Measurements from ENCODE around the gene RBL2. TPM values are rescaled to one million over a fixed set of nuclear protein-coding genes. Genes with fewer than 3 reads are reported as not detected.

RBL2 gene
- total and polyA plus RNA-seq, 2 of the 13 experiments (the other 11 are each of a cell fraction or from before 2014, with no cell fraction given): 41.2 to 60.9 TPM

GRCh38 chr16:53435066-53435688 lies 906 bp downstream of the RBL2 start:
- intact Hi-C loops (cut with micrococcal nuclease; ENCODE audit: unreplicated experiment) (loop anchor here (1.0 kb wide), 1 partner anchor 67 kb away; no protein-coding TSS in a partner anchor), in situ Hi-C loops (cut with HindIII; ENCODE audit: extremely low pct_ligation_motif_present, low pct_unique_long_range_greater_than_20kb) (loop anchor here (10.0 kb wide), 1 partner anchor 380 kb away; the partner anchor contains the start of genes CHD9 and CHD9NB)
- peak overlapping the region; percentile 92 for H3K9ac ChIP-seq (ENCODE audit: insufficient read depth, low read depth, low read length)
- BruUV-seq (replicated peaks): TSS peak; percentile 99
- peaks cover 9% of the 10 kb centered on the region for H4K20me1 ChIP-seq (ENCODE audit: insufficient read depth, low read length)
- H3K27ac ChIP-seq (ENCODE audit: extremely low read length, insufficient read depth, low read length): peak overlapping the region; percentile 81
- H3K79me2 ChIP-seq (ENCODE audit: insufficient read depth, low read length): peaks cover 43% of the 10 kb centered on the region
- DNase-seq (ENCODE audit: low spot score): peak; percentile 94
- WGBS (ENCODE audit: low lambda C conversion rate): 1% methylated on average over 25 of the region's 28 CpGs
- CTCF ChIA-PET (ENCODE audit: low intra/inter-chr PET ratio, low total read pairs): no interaction called here
- no peaks in the 10 kb centered on the region for H3K9me3 ChIP-seq (ENCODE audit: low read length)
- peak overlapping the region; percentile 93 to 98 (median 94) for H3K4me3 ChIP-seq (replicated peaks in 1 of 3; ENCODE audit: insufficient read depth in 1 of 3, low read depth in 2 of 3, low read length in 3 of 3)
- no peaks in the 10 kb centered on the region; a peak in 1 of 5 replicates for H3K27me3 ChIP-seq (ENCODE audit: control insufficient read depth in 1 of 2, insufficient read depth in 2 of 2, low read length in 2 of 2)
- H3K36me3 ChIP-seq (replicated peaks in 1 of 2; ENCODE audit: control insufficient read depth in 1 of 2, insufficient read depth in 2 of 2, low read length in 2 of 2): peaks cover 2 to 4% of the 10 kb centered on the region in 2 experiments; a peak in 3 of 5 replicates
- H3K4me1 ChIP-seq (ENCODE audit: insufficient read depth, low read length): peaks cover 33% of the 10 kb centered on the region
- peak; percentile 91 for FAIRE-seq
- H3K4me2 ChIP-seq (ENCODE audit: low read depth, low read length): peak overlapping the region; percentile 89
- peak; percentile 93 for ATAC-seq
- no peak overlapping the region for H2AFZ ChIP-seq (ENCODE audit: low read length)
- POLR2A ChIA-PET: interaction anchor here (0.9 to 3.8 kb wide), 8 partner anchors 11 to 851 kb away, joined by 3 to 20 read pairs (median 4); partner anchors contain the start of genes AKTIP, FTO and RPGRIP1L
- TF ChIP-seq ARID4A (CRISPR knock-in tag; IDR thresholded peaks at IDR 0.05; ENCODE audit: borderline replicate concordance) (peak; percentile 68), ARNTL (CRISPR knock-in tag; IDR thresholded peaks at IDR 0.05) (no peak), ZNF235 (CRISPR knock-in tag; IDR thresholded peaks at IDR 0.05; ENCODE audit: borderline replicate concordance) (no peak), ZUFSP (CRISPR knock-in tag; IDR thresholded peaks at IDR 0.05; ENCODE audit: borderline replicate concordance) (no peak), ZNF598 (CRISPR knock-in tag; IDR thresholded peaks at IDR 0.05; ENCODE audit: borderline replicate concordance) (0 out of 2 replicates have a peak, but pooled peaks have one; percentile 14), ZMAT5 (CRISPR knock-in tag; IDR thresholded peaks at IDR 0.05; ENCODE audit: borderline replicate concordance, low read depth) (no peak), ATF7-NPFF (CRISPR knock-in tag; IDR thresholded peaks at IDR 0.05; ENCODE audit: low read depth) (no peak), EEA1 (CRISPR knock-in tag; IDR thresholded peaks at IDR 0.05; ENCODE audit: borderline replicate concordance) (no peak), ATM (IDR thresholded peaks at IDR 0.05; ENCODE audit: borderline replicate concordance) (no peak), NR2F6 (IDR thresholded peaks at IDR 0.05) (no peak), NR2F6 (CRISPR knock-in tag; IDR thresholded peaks at IDR 0.05) (no peak; the same call in 1 of the 2 replicates), MED13 (CRISPR knock-in tag; IDR thresholded peaks at IDR 0.05) (no peak), HNRNPUL1 (IDR thresholded peaks at IDR 0.05; ENCODE audit: low read depth, low read length) (no peak), NR2F2 (IDR thresholded peaks at IDR 0.05; ENCODE audit: borderline replicate concordance, low read depth) (no peak), ZFP1 (CRISPR knock-in tag; IDR thresholded peaks at IDR 0.05) (no peak), ZNF749 (CRISPR knock-in tag; IDR thresholded peaks at IDR 0.05; ENCODE audit: borderline replicate concordance) (no peak), ZNF7 (CRISPR knock-in tag; IDR thresholded peaks at IDR 0.05) (no peak), SAFB2 (CRISPR knock-in tag; IDR thresholded peaks at IDR 0.05; ENCODE audit: borderline replicate concordance, low read depth) (no peak), SCMH1 (CRISPR knock-in tag; IDR thresholded peaks at IDR 0.05; ENCODE audit: borderline replicate concordance) (no peak)

All from HepG2 (cell line).